ENCODE results near the gene BCR.

Gene BCR

GRCh38 chr22:23177197-23177596, 3.1 kb upstream of the BCR start:
- DNase-seq (ENCODE audit: low spot score): no peak

- peak; percentile 51 for DNase-seq (ENCODE audit: low spot score)
Measured at GRCh38 chr22:23178512-23179254, 1.6 kb upstream of the BCR start.

- DNase-seq (ENCODE audit: low spot score): no peak
Measured at GRCh38 chr22:23179381-23180299, 669 bp upstream of the BCR start.

DNA sequence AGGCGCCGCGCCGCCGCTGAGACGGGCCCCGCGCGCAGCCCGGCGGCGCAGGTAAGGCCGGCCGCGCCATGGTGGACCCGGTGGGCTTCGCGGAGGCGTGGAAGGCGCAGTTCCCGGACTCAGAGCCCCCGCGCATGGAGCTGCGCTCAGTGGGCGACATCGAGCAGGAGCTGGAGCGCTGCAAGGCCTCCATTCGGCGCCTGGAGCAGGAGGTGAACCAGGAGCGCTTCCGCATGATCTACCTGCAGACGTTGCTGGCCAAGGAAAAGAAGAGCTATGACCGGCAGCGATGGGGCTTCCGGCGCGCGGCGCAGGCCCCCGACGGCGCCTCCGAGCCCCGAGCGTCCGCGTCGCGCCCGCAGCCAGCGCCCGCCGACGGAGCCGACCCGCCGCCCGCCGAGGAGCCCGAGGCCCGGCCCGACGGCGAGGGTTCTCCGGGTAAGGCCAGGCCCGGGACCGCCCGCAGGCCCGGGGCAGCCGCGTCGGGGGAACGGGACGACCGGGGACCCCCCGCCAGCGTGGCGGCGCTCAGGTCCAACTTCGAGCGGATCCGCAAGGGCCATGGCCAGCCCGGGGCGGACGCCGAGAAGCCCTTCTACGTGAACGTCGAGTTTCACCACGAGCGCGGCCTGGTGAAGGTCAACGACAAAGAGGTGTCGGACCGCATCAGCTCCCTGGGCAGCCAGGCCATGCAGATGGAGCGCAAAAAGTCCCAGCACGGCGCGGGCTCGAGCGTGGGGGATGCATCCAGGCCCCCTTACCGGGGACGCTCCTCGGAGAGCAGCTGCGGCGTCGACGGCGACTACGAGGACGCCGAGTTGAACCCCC, 798 bp downstream of the BCR start:
- peak; percentile 24 for DNase-seq (ENCODE audit: low spot score)

DNA sequence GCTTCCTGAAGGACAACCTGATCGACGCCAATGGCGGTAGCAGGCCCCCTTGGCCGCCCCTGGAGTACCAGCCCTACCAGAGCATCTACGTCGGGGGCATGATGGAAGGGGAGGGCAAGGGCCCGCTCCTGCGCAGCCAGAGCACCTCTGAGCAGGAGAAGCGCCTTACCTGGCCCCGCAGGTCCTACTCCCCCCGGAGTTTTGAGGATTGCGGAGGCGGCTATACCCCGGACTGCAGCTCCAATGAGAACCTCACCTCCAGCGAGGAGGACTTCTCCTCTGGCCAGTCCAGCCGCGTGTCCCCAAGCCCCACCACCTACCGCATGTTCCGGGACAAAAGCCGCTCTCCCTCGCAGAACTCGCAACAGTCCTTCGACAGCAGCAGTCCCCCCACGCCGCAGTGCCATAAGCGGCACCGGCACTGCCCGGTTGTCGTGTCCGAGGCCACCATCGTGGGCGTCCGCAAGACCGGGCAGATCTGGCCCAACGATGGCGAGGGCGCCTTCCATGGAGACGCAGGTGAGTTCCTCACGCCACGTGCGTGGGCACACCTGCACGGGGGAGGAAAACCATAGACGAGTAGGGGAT, 1.5 kb downstream of the BCR start:
- no peak for DNase-seq (ENCODE audit: low spot score)

DNA sequence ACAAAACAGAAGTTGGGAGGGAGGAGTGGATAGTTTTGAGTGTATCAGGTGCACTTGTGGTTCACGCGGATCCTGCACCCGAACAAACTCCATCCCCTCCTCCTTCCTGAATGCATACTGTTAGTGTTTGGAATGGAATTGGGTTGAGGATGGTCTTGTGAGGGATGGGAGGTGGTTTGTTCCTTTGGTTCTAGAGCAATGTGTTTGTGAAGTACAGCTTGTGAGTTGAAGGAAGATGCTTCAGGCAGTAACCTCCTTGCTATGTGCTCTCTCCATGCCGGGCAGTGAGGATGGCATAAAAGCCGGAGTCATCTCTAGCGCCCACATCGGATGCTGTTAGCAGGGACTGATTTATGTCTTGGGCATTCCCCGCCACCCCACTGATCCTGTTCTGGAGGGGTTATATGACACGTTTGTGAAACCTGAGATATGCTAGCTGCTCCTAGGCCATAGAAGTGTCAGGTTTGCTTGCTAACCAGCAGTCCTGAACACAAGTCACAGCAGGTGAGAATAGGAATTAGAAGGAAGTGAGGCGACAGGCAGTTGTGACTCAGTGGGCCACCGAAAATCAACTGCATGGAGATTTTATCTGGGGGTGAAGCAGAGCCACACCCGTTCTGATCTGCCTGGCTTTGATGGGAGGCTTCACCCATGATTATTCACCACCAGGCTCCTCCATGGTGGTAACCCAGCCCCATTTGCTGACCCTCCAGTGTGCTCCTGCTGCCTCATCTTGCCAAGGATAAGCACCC, 2.2 kb downstream of the BCR start:
- peak; percentile 42 for DNase-seq (ENCODE audit: low spot score)

DNA sequence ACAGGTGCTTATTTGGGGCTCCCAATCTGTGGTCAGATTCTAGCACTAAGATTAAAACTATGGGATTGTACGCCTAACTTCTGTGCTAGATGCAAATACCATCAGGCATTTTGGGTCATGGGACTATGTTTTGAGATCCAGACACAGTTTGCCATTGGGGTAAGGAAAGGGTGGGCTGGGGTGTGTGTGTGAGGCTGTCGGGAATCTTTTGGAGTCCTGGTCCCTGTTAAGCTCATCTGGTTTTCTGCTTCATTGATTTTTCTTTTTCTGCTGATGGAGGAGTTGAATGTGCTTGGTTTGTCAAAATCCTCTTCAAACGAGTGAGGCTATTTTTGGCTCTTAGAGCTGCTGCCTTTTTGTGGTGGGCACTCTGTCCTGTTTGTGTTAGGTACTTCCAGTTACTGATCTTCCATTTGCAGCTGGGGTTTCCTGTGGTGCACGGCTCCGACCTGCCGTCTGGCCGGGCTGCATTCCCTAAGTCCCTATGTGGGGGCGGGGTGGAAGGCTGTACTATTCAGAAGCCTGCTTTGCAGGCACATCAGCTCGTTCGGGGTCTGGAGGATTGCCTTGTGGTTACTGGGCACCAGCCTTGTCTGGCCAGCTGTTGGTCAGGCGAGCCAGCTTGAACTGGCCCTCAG, 2.9 kb downstream of the BCR start:
- DNase-seq (ENCODE audit: low spot score): no peak

DNA sequence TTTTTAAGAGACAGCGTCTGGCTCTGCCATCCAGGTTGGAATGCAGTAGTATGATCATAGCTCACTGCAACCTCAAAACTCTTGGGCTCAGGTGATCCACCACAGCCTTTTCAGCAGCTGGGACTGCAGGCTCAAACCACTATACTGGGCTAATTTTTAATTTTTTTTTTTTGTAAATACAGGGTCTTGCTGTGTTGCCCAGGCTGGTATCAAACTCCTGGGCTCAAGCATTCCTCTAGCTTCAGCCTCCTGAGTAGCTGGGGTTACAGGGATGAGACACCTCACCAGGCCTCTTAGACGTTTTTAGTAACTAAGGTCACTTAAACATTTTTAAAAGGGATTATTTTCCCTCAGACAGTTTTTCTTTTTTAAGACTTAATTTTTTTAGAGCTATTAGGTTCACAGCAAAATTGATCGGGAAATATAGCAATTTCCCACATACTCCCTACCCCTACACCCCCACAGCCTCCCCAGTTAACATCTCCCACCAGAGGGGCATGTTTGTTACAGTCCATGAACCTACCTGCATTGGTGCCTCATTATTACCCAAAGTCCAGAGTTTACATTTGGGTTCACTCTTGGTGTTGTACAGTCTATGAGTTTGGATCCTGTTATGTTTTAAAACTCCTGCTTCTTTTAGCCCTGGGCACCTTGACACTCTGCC, 3.9 kb downstream of the BCR start:
- DNase-seq (ENCODE audit: low spot score): no peak

- DNase-seq (ENCODE audit: low spot score): no peak
Measured at GRCh38 chr22:23184764-23185113, 4.4 kb downstream of the BCR start.

DNA sequence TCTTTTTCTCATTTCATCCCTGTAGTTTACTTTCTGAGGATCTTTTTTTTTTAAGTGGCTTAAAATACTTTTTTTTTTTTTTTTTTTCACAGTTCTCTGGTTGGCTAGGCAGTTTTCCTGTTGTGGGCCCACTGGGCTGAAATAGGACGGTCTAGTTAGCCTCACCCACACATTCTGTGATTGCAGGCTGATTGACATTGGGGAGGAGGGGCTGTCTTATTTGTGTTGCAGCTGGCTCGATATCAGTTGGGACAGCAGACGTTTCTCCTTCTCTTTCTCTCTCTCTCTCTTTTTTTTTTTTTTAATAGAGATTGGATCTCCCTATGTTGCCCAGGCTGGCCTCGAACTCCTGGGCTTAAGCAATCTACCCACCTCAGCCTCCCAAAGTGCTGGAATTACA, 6.9 kb downstream of the BCR start:
- no peak for DNase-seq (ENCODE audit: low spot score)

DNA sequence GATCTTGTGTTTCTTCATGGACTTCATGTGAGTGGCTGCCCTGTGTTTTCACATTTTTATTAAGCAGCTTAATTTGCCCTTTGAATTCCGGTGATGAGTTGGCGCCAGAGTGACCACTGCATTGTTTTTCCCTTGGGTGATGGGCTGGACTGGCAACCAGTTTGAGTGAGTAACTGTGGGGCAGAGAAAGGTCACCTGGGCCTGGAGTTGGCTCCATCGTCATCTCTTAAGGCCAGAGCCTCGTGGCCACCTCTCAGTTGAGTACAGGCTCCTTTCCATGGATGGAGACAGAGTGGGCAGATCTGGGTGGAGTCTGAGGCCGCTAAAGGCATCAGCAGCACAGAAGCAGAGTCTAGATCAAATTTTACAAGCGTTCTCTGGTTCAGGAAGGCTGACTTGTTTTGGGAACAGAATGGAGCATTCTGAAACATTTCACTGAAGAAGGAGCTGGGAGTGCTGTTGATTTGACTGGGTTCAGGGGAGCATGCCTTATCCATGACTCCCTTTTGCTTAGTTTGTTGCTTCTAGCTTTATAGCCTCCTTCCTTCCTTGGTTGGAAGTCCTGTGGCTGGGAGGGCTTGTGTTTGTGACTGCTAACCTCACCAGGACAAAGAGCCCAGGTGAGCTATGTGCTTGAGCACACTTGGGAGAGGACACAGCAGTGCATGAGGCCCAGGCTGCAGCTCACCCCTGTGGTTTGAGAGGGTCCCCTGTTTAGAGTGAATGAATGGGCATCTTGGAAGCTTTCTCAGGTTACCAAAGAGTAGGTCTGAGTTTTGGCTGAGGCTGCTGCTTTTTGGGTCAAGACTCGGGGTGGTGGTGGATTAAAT, 7.8 kb downstream of the BCR start:
- DNase-seq (ENCODE audit: low spot score): no peak

GRCh38 chr22:23190526-23190925, 10.2 kb downstream of the BCR start:
- no peak for DNase-seq (ENCODE audit: low spot score)

- no peak for DNase-seq (ENCODE audit: low spot score)
Measured at GRCh38 chr22:23192133-23192532, 11.8 kb downstream of the BCR start.

GRCh38 chr22:23192558-23192957, 12.2 kb downstream of the BCR start:
- DNase-seq (ENCODE audit: low spot score): no peak

DNA sequence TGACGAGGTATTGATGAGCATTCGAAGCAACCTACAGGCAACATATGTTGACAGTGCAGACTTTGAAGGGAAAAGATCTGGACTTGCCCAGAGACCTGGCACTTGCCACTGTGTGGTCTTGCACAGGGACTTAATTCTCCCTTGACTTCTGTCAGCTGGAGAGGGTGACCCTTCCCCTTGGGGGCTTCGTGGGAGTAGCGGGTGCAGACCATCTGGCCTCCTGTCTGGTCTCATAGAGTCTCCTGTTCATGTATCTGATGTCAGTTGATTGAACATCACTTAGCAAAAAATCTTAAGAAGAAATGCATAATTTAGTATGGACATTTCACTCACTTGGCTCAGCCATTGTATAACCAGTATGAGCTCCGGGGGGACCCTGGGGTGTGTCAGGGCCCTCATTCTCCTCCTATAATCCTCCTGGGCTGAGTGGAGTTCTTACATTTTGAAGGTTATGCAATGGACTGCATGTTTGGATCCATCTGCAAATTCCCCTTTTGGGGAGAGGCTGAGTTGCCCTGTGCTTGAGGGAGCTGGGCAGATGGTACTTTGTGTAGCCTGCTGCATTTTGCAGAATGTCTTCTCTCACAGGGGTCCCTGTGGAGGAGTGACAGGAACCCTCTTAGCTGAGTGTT, 13.0 kb downstream of the BCR start:
- no peak for DNase-seq (ENCODE audit: low spot score)

DNA sequence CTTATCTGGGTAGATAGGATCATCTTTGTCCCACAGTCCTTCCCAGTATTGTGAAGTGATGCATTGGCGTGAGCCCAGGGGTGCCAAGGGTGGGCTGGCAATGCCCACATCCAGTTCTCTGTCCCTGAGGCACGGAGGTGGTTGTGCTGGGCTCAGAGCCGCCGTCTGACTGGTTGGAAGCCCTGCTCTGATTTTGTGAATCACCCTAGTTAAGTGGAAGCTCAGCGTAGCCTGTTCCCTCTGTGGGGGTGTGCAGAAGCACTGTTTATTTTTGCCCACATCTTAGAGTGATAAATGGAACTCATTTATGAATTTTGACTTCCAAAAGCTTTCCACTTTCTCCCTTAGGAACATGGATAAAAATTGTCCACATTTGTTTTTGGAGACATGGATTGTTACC, 13.6 kb downstream of the BCR start:
- DNase-seq (ENCODE audit: low spot score): no peak

- no peak for DNase-seq (ENCODE audit: low spot score)
Measured at GRCh38 chr22:23196165-23196564, 15.9 kb downstream of the BCR start.

- no peak for DNase-seq (ENCODE audit: low spot score)
Measured at GRCh38 chr22:23197836-23198235, 17.5 kb downstream of the BCR start.

DNA sequence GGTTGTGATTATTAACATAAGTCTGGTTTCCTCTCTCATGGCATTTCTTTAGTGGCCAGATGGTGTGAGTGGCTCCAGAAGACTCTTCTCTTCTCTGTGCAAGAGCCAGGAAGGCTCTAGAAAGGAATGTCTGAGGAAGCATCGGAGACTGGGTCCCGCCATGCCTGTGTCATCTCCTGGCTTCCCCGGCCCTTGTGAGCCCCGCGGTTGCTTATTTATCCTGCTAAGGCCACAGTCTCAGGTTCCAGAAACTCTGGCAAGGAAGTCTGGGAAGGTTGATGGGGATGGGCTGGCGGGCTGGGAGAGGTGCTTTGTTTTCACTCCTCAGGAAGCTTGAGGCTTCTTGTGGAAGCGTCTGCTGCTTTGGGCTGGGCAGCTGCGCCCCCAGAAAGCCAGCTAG, 18.9 kb downstream of the BCR start:
- DNase-seq (ENCODE audit: low spot score): no peak

All from CD4-positive, alpha-beta T cell treated with Interleukin-6 at 100 ng/mL for 8 hours (primary cell).